Measurements from ENCODE around the gene NPNT. TPM values are rescaled to one million over a fixed set of nuclear protein-coding genes. Genes with fewer than 3 reads are reported as not detected.

The NPNT gene
- total RNA-seq, 1 experiment from 2014 or later = 42.1 TPM

GRCh38 chr4:105978684-105979296, 83.5 kb downstream of the NPNT start:
- no peak for DNase-seq
- ChIA-PET POLR2A (no interaction called here), CTCF (interaction anchor here (0.9 kb wide), 1 partner anchor 48 kb away, joined by 3 read pairs; no protein-coding TSS in a partner anchor)
- no TSS peak for BruUV-seq (replicated peaks)
- H3K4me1 ChIP-seq = peaks cover 14% of the 10 kb centered on the region
- no peak overlapping the region for H3K4me3 Mint-ChIP-seq (ENCODE audit: unreplicated experiment)
- no peaks in the 10 kb centered on the region for H3K9me3 ChIP-seq
- no peaks in the 10 kb centered on the region; the same call in 1 of the 2 replicates for H3K36me3 ChIP-seq (ENCODE audit: control insufficient read depth, insufficient read depth, low read length)
- no peak overlapping the region for H3K4me3 ChIP-seq (ENCODE audit: low read depth, low read length)
- H3K27me3 Mint-ChIP-seq (ENCODE audit: insufficient read depth, unreplicated experiment) = no peaks in the 10 kb centered on the region
- no peak overlapping the region for H3K27ac Mint-ChIP-seq (ENCODE audit: unreplicated experiment)
- H3K36me3 Mint-ChIP-seq (ENCODE audit: insufficient read depth, unreplicated experiment) = no peaks in the 10 kb centered on the region
- no peaks in the 10 kb centered on the region for H3K4me1 Mint-ChIP-seq (ENCODE audit: low read depth, unreplicated experiment)
- peaks cover 28% of the 10 kb centered on the region for H3K9me3 Mint-ChIP-seq (ENCODE audit: unreplicated experiment)
- no peaks in the 10 kb centered on the region for H3K27me3 ChIP-seq (replicated peaks; ENCODE audit: control insufficient read depth, insufficient read depth, low read length)
- TF ChIP-seq, protein P1, sequence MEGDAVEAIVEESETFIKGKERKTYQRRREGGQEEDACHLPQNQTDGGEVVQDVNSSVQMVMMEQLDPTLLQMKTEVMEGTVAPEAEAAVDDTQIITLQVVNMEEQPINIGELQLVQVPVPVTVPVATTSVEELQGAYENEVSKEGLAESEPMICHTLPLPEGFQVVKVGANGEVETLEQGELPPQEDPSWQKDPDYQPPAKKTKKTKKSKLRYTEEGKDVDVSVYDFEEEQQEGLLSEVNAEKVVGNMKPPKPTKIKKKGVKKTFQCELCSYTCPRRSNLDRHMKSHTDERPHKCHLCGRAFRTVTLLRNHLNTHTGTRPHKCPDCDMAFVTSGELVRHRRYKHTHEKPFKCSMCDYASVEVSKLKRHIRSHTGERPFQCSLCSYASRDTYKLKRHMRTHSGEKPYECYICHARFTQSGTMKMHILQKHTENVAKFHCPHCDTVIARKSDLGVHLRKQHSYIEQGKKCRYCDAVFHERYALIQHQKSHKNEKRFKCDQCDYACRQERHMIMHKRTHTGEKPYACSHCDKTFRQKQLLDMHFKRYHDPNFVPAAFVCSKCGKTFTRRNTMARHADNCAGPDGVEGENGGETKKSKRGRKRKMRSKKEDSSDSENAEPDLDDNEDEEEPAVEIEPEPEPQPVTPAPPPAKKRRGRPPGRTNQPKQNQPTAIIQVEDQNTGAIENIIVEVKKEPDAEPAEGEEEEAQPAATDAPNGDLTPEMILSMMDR (IDR thresholded peaks at IDR 0.05; ENCODE audit: insufficient read depth in 1 of 2, low read depth in 1 of 2, low read length in 1 of 2, severe bottlenecking in 1 of 2, unreplicated experiment in 1 of 2) = no peak
- intact Hi-C loops (cut with micrococcal nuclease; ENCODE audit: unreplicated experiment) = no loop called here

DNA sequence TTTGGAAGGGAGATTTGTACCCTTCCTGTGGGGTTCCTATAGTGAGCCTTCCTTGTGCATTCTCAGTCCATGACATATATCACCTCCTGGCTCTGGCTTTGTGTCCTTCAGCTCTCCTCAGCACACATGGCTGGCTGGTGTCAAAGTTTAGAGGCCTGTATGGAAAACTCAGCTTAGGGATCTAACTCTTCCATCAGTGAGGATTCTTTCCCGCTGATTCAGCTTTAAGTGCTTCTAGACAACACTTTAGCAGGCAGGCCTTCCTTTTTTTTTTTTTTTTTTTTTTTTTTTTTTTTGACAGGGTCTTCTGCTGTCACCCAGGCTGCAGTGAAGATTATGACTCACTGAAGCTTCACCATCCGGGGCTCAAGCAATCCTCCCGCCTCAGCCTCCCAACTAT, 84.2 kb downstream of the NPNT start:
- Mint-ChIP-seq H3K9me3 (ENCODE audit: unreplicated experiment) (peaks cover 28% of the 10 kb centered on the region), H3K27me3 (ENCODE audit: insufficient read depth, unreplicated experiment) (no peaks in the 10 kb centered on the region), H3K4me1 (ENCODE audit: low read depth, unreplicated experiment) (no peaks in the 10 kb centered on the region), H3K4me3 (ENCODE audit: unreplicated experiment) (no peak overlapping the region), H3K36me3 (ENCODE audit: insufficient read depth, unreplicated experiment) (no peaks in the 10 kb centered on the region), H3K27ac (ENCODE audit: unreplicated experiment) (no peak overlapping the region)
- BruUV-seq (replicated peaks) = no TSS peak
- TF ChIP-seq, protein P1 (IDR thresholded peaks at IDR 0.05; ENCODE audit: insufficient read depth in 1 of 2, low read depth in 1 of 2, low read length in 1 of 2, severe bottlenecking in 1 of 2, unreplicated experiment in 1 of 2) = no peak
- intact Hi-C loops (cut with micrococcal nuclease; ENCODE audit: unreplicated experiment) = no loop called here
- ChIA-PET CTCF (interaction anchor here (0.7 to 0.9 kb wide), 2 partner anchors 49 to 506 kb away, joined by 3 to 8 read pairs; no protein-coding TSS in a partner anchor), POLR2A (no interaction called here)
- Histone ChIP-seq H3K4me1 (peaks cover 14% of the 10 kb centered on the region), H3K36me3 (ENCODE audit: control insufficient read depth, insufficient read depth, low read length) (no peaks in the 10 kb centered on the region; the same call in 1 of the 2 replicates), H3K9me3 (no peaks in the 10 kb centered on the region), H3K27me3 (replicated peaks; ENCODE audit: control insufficient read depth, insufficient read depth, low read length) (no peaks in the 10 kb centered on the region), H3K4me3 (ENCODE audit: low read depth, low read length) (no peak overlapping the region)
- no peak for DNase-seq

DNA sequence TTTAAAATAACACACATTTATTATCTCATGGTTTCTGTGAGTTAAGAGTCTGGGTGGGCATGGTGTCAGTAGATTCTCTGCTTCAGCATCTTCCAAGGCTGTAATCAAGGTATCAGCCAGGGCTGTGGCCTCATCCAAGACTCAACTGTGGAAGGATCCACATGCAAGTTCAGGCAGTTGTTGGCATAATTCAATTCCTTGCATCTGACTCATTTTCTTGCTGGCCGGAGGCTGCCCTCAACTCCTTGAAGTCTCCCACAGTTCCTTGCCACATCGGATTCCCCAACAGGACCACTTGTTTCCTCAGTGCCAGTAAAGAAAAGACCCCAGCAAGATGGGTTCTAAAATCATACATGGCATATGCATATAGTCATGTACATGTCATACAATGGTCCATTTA, 93.4 kb downstream of the NPNT start:
- Histone ChIP-seq H3K4me1 (no peaks in the 10 kb centered on the region), H3K9me3 (no peaks in the 10 kb centered on the region), H3K36me3 (ENCODE audit: control insufficient read depth, insufficient read depth, low read length) (no peaks in the 10 kb centered on the region), H3K27me3 (replicated peaks; ENCODE audit: control insufficient read depth, insufficient read depth, low read length) (no peaks in the 10 kb centered on the region), H3K4me3 (ENCODE audit: low read depth, low read length) (no peak overlapping the region)
- Mint-ChIP-seq H3K36me3 (ENCODE audit: insufficient read depth, unreplicated experiment) (no peaks in the 10 kb centered on the region), H3K4me1 (ENCODE audit: low read depth, unreplicated experiment) (no peaks in the 10 kb centered on the region), H3K4me3 (ENCODE audit: unreplicated experiment) (no peak overlapping the region), H3K27me3 (ENCODE audit: insufficient read depth, unreplicated experiment) (no peaks in the 10 kb centered on the region), H3K27ac (ENCODE audit: unreplicated experiment) (no peak overlapping the region), H3K9me3 (ENCODE audit: unreplicated experiment) (no peaks in the 10 kb centered on the region)
- no TSS peak for BruUV-seq (replicated peaks)
- ChIA-PET POLR2A (no interaction called here), CTCF (no interaction called here)
- intact Hi-C loops (cut with micrococcal nuclease; ENCODE audit: unreplicated experiment) = no loop called here
- no peak for DNase-seq
- TF ChIP-seq, protein P1 (IDR thresholded peaks at IDR 0.05; ENCODE audit: insufficient read depth in 1 of 2, low read depth in 1 of 2, low read length in 1 of 2, severe bottlenecking in 1 of 2, unreplicated experiment in 1 of 2) = no peak

Data from Caco-2 (cell line).